ENCODE data around the gene ACRV1. TPM values are rescaled to one million over a fixed set of nuclear protein-coding genes. Genes with fewer than 3 reads are reported as not detected.

ACRV1 gene
- total and polyA plus RNA-seq, 2 of the 13 experiments (the other 11 are each of a cell fraction or from before 2014, with no cell fraction given), result not detected

DNA sequence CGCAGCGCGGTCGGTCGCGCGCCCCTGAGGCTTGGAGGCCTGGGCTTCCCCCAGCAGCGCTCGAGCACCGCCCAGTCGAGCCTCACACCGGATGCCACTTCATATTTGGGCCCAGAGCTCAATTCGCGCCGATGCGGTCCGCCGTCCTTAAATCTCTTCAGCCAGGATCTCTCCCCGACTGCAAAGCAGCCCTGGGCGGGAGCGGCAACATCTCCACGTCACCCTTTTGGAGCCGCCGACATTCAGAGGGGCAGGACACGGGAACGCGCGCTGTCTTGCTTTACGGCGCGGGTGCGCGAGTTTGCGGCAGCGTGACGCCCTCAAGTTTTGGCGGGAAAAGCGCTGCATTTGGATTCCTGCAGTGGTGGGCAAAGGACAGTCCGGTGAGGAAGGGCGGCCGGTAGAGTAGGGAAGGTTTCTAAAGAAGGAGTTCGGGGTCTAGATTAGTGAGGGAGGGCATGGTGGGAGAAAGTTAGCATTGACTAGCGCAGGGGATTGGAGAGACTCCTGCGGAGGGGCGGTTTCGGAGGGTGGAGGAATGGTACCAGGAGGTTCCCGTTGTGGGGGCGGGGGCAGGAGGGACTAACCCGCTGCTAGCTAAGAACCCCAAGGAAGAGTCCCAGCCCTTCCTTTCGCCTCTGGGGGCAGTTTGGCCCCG, 54.9 kb downstream of the ACRV1 start (continued):
- TF ChIP-seq, protein P1, sequence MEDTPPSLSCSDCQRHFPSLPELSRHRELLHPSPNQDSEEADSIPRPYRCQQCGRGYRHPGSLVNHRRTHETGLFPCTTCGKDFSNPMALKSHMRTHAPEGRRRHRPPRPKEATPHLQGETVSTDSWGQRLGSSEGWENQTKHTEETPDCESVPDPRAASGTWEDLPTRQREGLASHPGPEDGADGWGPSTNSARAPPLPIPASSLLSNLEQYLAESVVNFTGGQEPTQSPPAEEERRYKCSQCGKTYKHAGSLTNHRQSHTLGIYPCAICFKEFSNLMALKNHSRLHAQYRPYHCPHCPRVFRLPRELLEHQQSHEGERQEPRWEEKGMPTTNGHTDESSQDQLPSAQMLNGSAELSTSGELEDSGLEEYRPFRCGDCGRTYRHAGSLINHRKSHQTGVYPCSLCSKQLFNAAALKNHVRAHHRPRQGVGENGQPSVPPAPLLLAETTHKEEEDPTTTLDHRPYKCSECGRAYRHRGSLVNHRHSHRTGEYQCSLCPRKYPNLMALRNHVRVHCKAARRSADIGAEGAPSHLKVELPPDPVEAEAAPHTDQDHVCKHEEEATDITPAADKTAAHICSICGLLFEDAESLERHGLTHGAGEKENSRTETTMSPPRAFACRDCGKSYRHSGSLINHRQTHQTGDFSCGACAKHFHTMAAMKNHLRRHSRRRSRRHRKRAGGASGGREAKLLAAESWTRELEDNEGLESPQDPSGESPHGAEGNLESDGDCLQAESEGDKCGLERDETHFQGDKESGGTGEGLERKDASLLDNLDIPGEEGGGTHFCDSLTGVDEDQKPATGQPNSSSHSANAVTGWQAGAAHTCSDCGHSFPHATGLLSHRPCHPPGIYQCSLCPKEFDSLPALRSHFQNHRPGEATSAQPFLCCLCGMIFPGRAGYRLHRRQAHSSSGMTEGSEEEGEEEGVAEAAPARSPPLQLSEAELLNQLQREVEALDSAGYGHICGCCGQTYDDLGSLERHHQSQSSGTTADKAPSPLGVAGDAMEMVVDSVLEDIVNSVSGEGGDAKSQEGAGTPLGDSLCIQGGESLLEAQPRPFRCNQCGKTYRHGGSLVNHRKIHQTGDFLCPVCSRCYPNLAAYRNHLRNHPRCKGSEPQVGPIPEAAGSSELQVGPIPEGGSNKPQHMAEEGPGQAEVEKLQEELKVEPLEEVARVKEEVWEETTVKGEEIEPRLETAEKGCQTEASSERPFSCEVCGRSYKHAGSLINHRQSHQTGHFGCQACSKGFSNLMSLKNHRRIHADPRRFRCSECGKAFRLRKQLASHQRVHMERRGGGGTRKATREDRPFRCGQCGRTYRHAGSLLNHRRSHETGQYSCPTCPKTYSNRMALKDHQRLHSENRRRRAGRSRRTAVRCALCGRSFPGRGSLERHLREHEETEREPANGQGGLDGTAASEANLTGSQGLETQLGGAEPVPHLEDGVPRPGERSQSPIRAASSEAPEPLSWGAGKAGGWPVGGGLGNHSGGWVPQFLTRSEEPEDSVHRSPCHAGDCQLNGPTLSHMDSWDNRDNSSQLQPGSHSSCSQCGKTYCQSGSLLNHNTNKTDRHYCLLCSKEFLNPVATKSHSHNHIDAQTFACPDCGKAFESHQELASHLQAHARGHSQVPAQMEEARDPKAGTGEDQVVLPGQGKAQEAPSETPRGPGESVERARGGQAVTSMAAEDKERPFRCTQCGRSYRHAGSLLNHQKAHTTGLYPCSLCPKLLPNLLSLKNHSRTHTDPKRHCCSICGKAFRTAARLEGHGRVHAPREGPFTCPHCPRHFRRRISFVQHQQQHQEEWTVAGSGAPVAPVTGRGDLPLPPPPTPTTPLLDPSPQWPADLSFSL (CRISPR knock-in tag; IDR thresholded peaks at IDR 0.05), result peak; percentile 65; the same call in 1 of the 2 replicates
- no peak for TF ChIP-seq ZNF251 (CRISPR knock-in tag; IDR thresholded peaks at IDR 0.05)
- peak; percentile 94 for TF ChIP-seq NRL (CRISPR knock-in tag; IDR thresholded peaks at IDR 0.05; ENCODE audit: borderline replicate concordance)
- no peak for TF ChIP-seq ZNF530 (CRISPR knock-in tag; IDR thresholded peaks at IDR 0.05; ENCODE audit: low read depth)
- peak; percentile 99 for TF ChIP-seq ZNF598 (CRISPR knock-in tag; IDR thresholded peaks at IDR 0.05; ENCODE audit: borderline replicate concordance)
- TF ChIP-seq CENPT (CRISPR knock-in tag; IDR thresholded peaks at IDR 0.05; ENCODE audit: low read depth), result no peak
- TF ChIP-seq, protein P2, sequence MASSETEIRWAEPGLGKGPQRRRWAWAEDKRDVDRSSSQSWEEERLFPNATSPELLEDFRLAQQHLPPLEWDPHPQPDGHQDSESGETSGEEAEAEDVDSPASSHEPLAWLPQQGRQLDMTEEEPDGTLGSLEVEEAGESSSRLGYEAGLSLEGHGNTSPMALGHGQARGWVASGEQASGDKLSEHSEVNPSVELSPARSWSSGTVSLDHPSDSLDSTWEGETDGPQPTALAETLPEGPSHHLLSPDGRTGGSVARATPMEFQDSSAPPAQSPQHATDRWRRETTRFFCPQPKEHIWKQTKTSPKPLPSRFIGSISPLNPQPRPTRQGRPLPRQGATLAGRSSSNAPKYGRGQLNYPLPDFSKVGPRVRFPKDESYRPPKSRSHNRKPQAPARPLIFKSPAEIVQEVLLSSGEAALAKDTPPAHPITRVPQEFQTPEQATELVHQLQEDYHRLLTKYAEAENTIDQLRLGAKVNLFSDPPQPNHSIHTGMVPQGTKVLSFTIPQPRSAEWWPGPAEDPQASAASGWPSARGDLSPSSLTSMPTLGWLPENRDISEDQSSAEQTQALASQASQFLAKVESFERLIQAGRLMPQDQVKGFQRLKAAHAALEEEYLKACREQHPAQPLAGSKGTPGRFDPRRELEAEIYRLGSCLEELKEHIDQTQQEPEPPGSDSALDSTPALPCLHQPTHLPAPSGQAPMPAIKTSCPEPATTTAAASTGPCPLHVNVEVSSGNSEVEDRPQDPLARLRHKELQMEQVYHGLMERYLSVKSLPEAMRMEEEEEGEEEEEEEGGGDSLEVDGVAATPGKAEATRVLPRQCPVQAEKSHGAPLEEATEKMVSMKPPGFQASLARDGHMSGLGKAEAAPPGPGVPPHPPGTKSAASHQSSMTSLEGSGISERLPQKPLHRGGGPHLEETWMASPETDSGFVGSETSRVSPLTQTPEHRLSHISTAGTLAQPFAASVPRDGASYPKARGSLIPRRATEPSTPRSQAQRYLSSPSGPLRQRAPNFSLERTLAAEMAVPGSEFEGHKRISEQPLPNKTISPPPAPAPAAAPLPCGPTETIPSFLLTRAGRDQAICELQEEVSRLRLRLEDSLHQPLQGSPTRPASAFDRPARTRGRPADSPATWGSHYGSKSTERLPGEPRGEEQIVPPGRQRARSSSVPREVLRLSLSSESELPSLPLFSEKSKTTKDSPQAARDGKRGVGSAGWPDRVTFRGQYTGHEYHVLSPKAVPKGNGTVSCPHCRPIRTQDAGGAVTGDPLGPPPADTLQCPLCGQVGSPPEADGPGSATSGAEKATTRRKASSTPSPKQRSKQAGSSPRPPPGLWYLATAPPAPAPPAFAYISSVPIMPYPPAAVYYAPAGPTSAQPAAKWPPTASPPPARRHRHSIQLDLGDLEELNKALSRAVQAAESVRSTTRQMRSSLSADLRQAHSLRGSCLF (CRISPR knock-in tag; IDR thresholded peaks at IDR 0.05; ENCODE audit: borderline replicate concordance), result peak; percentile 94; the same call in 1 of the 2 replicates
- TF ChIP-seq ZNF30 (CRISPR knock-in tag; IDR thresholded peaks at IDR 0.05), result 0 out of 2 replicates have a peak, but pooled peaks have one; percentile 81
- TF ChIP-seq FOXC1 (CRISPR knock-in tag; IDR thresholded peaks at IDR 0.05; ENCODE audit: borderline replicate concordance), result peak; percentile 89; the same call in 1 of the 2 replicates
- TF ChIP-seq TBP (CRISPR knock-in tag; IDR thresholded peaks at IDR 0.05), result 0 out of 2 replicates have a peak, but pooled peaks have one; percentile 75
- peak; percentile 99 for TF ChIP-seq ZNF572 (CRISPR knock-in tag; IDR thresholded peaks at IDR 0.05)
- TF ChIP-seq ZNF343 (CRISPR knock-in tag; IDR thresholded peaks at IDR 0.05), result peak; percentile 85; the same call in 1 of the 2 replicates
- peak; percentile 56; the same call in 1 of the 2 replicates for TF ChIP-seq TBX2 (CRISPR knock-in tag; IDR thresholded peaks at IDR 0.05; ENCODE audit: borderline replicate concordance)

All from HepG2 (cell line).